Loucy (cell line): ENCODE measurements around the gene PRDM7.

Experiments
- CTCF ChIP-seq: fragments of 200-600 bp; sonication (generic); conservative IDR thresholded peaks from 2 replicates; pipeline ENCODE4 v1.5.1; 2014; ENCODE audit warnings: mild to moderate bottlenecking, antibody characterized with exemption, low read length
- EZH2phosphoT487 ChIP-seq: fragments of 200-600 bp; IDR thresholded peaks from 2 replicates; pipeline ENCODE4 v1.6.1; 2018; ENCODE audit warnings: antibody characterized with exemption, mild to moderate bottlenecking, moderate library complexity, borderline replicate concordance

GRCh38 chr16:90031931-90032673, 45.0 kb downstream of the PRDM7 start:
- TF ChIP-seq CTCF (no peak), EZH2phosphoT487 (no peak)
